Stomach (tissue), 9 donors: Measurements from ENCODE around the gene ARL6. TPM values are rescaled to one million over a fixed set of nuclear protein-coding genes. Genes with fewer than 3 reads are reported as not detected.
A peak's percentile ranks its signal among the peaks of the same experiment; 100 is the strongest.

ENCODE experiments used
- DNase-seq, 2 donors: peaks; one replicate each; pipeline versions ENCODE4 v3.0.0 to v3.0.0-alpha.2; 2013 to 2019
- H3K27ac ChIP-seq, 5 donors: fragments of 200-600 bp in 4 of 5; sonication (generic) in 4 of 5; one replicate each; pipeline ENCODE4 v1.5.1; 2013 to 2019; ENCODE audit warnings: mild to moderate bottlenecking in 1 of 5, moderate library complexity in 1 of 5
- H3K27me3 ChIP-seq, 3 donors: fragments of 200-600 bp; sonication (generic); one replicate each; pipeline ENCODE4 v1.5.1; 2017 to 2019; ENCODE audit warnings: mixed run types in 1 of 3
- H3K36me3 ChIP-seq, 4 donors: fragments of 200-600 bp; sonication (generic); 1 replicate in 3 of 4; 2 replicates in 1 of 4; pipeline ENCODE4 v1.5.1; 2016 to 2019
- H3K4me1 ChIP-seq, 4 donors: fragments of 200-600 bp; sonication (generic); one replicate each; pipeline ENCODE4 v1.5.1; 2016 to 2019
- H3K4me3 ChIP-seq, 4 donors: fragments of 200-600 bp; sonication (generic) in 3 of 4; one replicate each; pipeline ENCODE4 v1.5.1; 2016 to 2019; ENCODE audit warnings: mild to moderate bottlenecking in 1 of 4
- H3K9me3 ChIP-seq, 4 donors: fragments of 200-600 bp; sonication (generic); one replicate each; pipeline ENCODE4 v1.5.1; 2016 to 2019
- EP300 ChIP-seq: sonication (generic); formaldehyde crosslinking; IDR thresholded peaks from one replicate; pipeline ENCODE4 v1.6.1; 2017; ENCODE audit warnings: antibody characterized with exemption
- POLR2A ChIP-seq, 4 donors: fragments of 450-650 bp; IDR thresholded peaks; one replicate each; pipeline ENCODE4 v1.6.1; 2016; ENCODE audit warnings: antibody characterized with exemption in 4 of 4, control low read depth in 2 of 4, mild to moderate bottlenecking in 1 of 4, moderate library complexity in 1 of 4
- POLR2AphosphoS5 ChIP-seq, 3 donors: sonication (generic); formaldehyde crosslinking; IDR thresholded peaks; one replicate each; pipeline ENCODE4 v1.6.1; 2016; ENCODE audit warnings: antibody characterized with exemption in 3 of 3
- WGBS, 5 donors: extraction: QIAGEN DNeasy Blood & Tissue Kit in 3 of 5; methylation state at CpG; one replicate each; pipeline versions ENCODE4 v1.1.5 to v1.1.7; 2013 to 2018; 5-methylcytosine and 5-hydroxymethylcytosine counted together
- intact Hi-C: fragments of 100-400 bp; cut with DNase I; formaldehyde crosslinking; loops from one replicate; pipeline ENCODE4 v1.15.1; 2023; ENCODE audit warnings: low total_unique reads
- polyA plus RNA-seq, 3 donors: library from polyadenylated mRNA; stranded (reverse); fragments of 200-250 nt; gene quantifications; one replicate each; pipeline ENCODE4 v1.2.3, GENCODE V29; 2013
- total RNA-seq, 5 donors: library from RNA; depleted of rRNA; stranded (reverse); fragments of >200 nt; gene quantifications; one replicate each; pipeline versions ENCODE4 v1.1.0 to v1.2.3, GENCODE V29; 2014 to 2016
- TF ChIP-seq, protein P1 (sequence below), 7 experiments: fragments of 450-650 bp in 4 of 7; fragments of 200-600 bp in 3 of 7; sonication (generic) in 3 of 7; IDR thresholded peaks; one replicate each; pipeline ENCODE4 v1.5.1; 2016 to 2019; ENCODE audit warnings: antibody characterized with exemption in 7 of 7, control low read depth in 2 of 7, mild to moderate bottlenecking in 1 of 7
- donor health status: healthy with polysubstance abuse.
- donor health status: Bipolar disorder and iron deficiency.
- donor health status: healthy.

Gene ARL6
- total and polyA plus RNA-seq, 8 donors, result 0.58 to 19.1 (median 2.6) TPM

DNA sequence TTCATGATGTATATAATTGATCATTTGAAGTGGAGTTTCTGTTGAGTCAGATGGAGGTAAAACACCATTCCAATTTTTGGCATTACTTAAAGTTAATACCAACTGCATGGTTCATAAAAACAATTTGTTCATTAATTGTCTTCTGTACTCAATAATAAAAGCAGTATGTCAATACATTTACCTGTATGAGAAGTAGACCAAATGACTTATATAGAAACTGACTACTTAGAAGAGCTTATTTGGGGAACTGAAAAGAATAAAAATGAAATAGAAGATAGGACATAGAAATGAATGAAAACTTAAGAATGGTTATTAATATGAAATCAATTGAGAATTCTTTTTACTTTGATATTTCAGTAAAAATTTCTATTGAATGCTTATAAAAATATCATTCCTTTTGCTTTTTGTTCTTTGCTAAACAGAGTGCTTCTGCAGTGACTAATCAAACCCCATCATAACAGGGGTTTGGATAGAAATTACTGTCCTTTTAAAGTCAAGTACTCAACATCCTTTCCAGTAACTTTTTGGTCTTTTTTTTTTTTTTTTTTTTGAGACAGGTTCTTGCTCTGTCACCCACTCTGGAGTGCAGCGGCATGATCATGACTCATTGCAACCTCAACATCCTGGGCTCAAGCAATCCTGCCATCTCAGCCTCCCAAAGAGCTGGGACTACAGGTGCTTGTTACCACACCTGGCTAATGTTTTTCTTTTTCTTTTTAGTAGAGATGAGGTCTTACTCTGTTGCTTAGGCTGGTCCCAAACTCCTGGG is 50.8 kb downstream of the ARL6 start:
- peaks cover 0 to 1% (median 0%) of the 10 kb centered on the region in 4 donors for H3K4me1 ChIP-seq
- H3K36me3 ChIP-seq, result no peaks in the 10 kb centered on the region
- H3K27ac ChIP-seq, result no peak overlapping the region
- no peak for DNase-seq
- no peaks in the 10 kb centered on the region for H3K27me3 ChIP-seq
- intact Hi-C loops, result no loop called here
- no peaks in the 10 kb centered on the region for H3K9me3 ChIP-seq
- no peak for TF ChIP-seq POLR2A (IDR thresholded peaks at IDR 0.05)
- TF ChIP-seq, protein P1, sequence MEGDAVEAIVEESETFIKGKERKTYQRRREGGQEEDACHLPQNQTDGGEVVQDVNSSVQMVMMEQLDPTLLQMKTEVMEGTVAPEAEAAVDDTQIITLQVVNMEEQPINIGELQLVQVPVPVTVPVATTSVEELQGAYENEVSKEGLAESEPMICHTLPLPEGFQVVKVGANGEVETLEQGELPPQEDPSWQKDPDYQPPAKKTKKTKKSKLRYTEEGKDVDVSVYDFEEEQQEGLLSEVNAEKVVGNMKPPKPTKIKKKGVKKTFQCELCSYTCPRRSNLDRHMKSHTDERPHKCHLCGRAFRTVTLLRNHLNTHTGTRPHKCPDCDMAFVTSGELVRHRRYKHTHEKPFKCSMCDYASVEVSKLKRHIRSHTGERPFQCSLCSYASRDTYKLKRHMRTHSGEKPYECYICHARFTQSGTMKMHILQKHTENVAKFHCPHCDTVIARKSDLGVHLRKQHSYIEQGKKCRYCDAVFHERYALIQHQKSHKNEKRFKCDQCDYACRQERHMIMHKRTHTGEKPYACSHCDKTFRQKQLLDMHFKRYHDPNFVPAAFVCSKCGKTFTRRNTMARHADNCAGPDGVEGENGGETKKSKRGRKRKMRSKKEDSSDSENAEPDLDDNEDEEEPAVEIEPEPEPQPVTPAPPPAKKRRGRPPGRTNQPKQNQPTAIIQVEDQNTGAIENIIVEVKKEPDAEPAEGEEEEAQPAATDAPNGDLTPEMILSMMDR (IDR thresholded peaks at IDR 0.05), result no peak
- no peak for TF ChIP-seq POLR2AphosphoS5 (IDR thresholded peaks at IDR 0.05)
- TF ChIP-seq EP300, result no peak
- H3K4me3 ChIP-seq, result no peak overlapping the region
- WGBS, 5 donors, result 0 to 88% (median 33%) methylated on average over 1 of the region's 1 CpG

DNA sequence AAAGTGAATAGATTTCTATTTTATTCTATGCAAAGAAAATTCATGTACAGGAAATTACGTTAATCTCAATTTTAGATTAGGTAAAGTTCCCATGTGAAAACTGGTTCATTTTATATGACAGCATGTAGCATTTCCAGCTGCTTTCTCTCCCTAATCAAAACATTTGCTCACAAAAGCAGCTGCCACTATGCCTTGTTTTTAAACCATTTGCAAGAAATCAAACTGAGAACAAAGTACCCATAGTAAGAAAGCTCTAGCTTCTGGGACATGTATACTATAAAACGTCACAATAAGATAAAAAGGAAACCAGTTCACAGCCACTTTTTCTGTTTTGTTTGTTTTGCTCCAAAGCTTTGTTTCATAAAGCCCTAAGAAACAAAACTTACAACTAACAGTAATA is 52.3 kb downstream of the ARL6 start:
- H3K27ac ChIP-seq, result no peak overlapping the region
- no peaks in the 10 kb centered on the region for H3K27me3 ChIP-seq
- WGBS, 5 donors, result 40 to 66% (median 53%) methylated on average over 2 of the region's 2 CpGs
- peaks cover 0 to 11% (median 4%) of the 10 kb centered on the region in 4 donors for H3K4me1 ChIP-seq
- intact Hi-C loops, result no loop called here
- no peak overlapping the region for H3K4me3 ChIP-seq
- no peak for TF ChIP-seq POLR2AphosphoS5 (IDR thresholded peaks at IDR 0.05)
- TF ChIP-seq EP300, result no peak
- TF ChIP-seq, protein P1 (IDR thresholded peaks at IDR 0.05), result no peak
- TF ChIP-seq POLR2A (IDR thresholded peaks at IDR 0.05), result no peak
- no peak for DNase-seq
- no peaks in the 10 kb centered on the region for H3K9me3 ChIP-seq
- no peaks in the 10 kb centered on the region for H3K36me3 ChIP-seq

DNA sequence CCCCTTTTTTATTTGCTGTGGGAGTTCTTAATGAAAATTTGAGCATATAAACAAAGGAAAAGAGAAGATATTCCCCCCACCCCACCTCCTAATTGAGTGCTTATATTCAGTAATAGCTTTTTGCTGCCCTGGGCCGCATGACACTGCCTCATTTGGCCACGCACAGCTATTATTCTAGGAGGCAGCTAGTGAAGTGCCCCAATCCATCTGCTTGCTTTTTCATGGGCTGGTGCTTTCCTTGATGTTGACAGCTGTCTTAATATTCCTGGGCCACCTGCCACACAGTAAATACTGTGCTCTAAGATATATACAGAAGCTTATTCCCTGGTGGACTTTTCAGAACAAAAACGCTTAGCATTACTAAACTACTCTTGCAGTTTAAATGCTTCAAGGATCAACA is 53.4 kb downstream of the ARL6 start:
- Histone ChIP-seq H3K36me3 (no peaks in the 10 kb centered on the region), H3K27me3 (no peaks in the 10 kb centered on the region), H3K4me1 (peaks cover 0 to 14% (median 7%) of the 10 kb centered on the region in 4 donors), H3K4me3 (no peak overlapping the region), H3K9me3 (no peaks in the 10 kb centered on the region), H3K27ac (no peak overlapping the region)
- intact Hi-C loops, result no loop called here
- peak in 1 of 2 donors; percentile 38 for DNase-seq
- WGBS, 5 donors, result 59 to 79% (median 67%) methylated on average over 3 of the region's 3 CpGs
- TF ChIP-seq EP300 (no peak), POLR2A (IDR thresholded peaks at IDR 0.05) (no peak), POLR2AphosphoS5 (IDR thresholded peaks at IDR 0.05) (no peak)
- TF ChIP-seq, protein P1 (IDR thresholded peaks at IDR 0.05), result no peak

DNA sequence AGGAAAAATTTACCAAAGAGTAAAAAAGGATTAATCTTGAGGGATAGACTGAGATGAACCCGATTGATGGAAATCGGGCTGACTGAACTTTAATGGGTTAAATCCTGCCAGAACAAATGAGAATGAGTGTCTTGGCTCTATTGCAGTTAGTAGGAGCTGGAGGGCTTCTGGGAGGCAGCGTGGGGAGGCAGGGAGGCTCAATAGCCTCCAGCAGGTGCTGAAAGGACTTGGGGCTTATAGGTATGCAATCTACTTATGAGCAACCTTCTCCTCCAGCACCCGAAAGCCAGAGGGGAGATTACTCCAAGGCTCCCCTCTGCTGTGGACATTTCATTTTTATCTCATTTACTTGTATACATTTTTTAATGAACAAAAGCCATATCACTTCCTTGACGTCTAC is 56.2 kb downstream of the ARL6 start:
- no peaks in the 10 kb centered on the region for H3K27me3 ChIP-seq
- H3K4me3 ChIP-seq, result peak overlapping the region; percentile 65 to 93 (median 85)
- no peaks in the 10 kb centered on the region for H3K9me3 ChIP-seq
- intact Hi-C loops, result no loop called here
- TF ChIP-seq, protein P1 (IDR thresholded peaks at IDR 0.05), result no peak
- TF ChIP-seq POLR2A (IDR thresholded peaks at IDR 0.05), result no peak
- TF ChIP-seq EP300, result no peak
- TF ChIP-seq POLR2AphosphoS5 (IDR thresholded peaks at IDR 0.05), result no peak
- WGBS, 5 donors, result 68 to 75% (median 69%) methylated on average over 5 of the region's 5 CpGs
- DNase-seq, result peak in 1 of 2 donors; percentile 32
- H3K4me1 ChIP-seq, result peaks cover 0 to 42% (median 20%) of the 10 kb centered on the region in 4 donors
- no peaks in the 10 kb centered on the region for H3K36me3 ChIP-seq
- H3K27ac ChIP-seq, result peak overlapping the region in 4 of 5 donors; percentile 84 to 95 (median 92)
